Esophagus squamous epithelium (tissue), 5 donors: ENCODE measurements around the gene WFDC9. TPM values are rescaled to one million over a fixed set of nuclear protein-coding genes. Genes with fewer than 3 reads are reported as not detected.
"Not testable (repeated sequence)": the region's sequence is repeated elsewhere in the genome, so short reads cannot be mapped to it uniquely, and the experiment has no call there.

Experiments used
- DNase-seq: peaks from one replicate; lab custom pipeline; 2025; lab: John Stamatoyannopoulos, UW
- H3K27ac ChIP-seq, 4 donors: fragments of 200-600 bp; sonication (generic); one replicate each; pipeline ENCODE4 v1.5.1; 2016 to 2019; ENCODE audit warnings: mild to moderate bottlenecking in 1 of 4
- H3K27me3 ChIP-seq, 4 donors: fragments of 200-600 bp; sonication (generic); 1 replicate in 3 of 4; 2 replicates in 1 of 4; pipeline versions ENCODE4 v1.5.1 to v1.6.0; 2017 to 2021; ENCODE audit warnings: antibody characterized with exemption in 1 of 4
- H3K36me3 ChIP-seq, 3 donors: fragments of 200-600 bp; sonication (generic); one replicate each; pipeline ENCODE4 v1.5.1; 2016 to 2019
- H3K4me1 ChIP-seq, 3 donors: fragments of 200-600 bp; sonication (generic); one replicate each; pipeline ENCODE4 v1.5.1; 2017 to 2019
- H3K4me3 ChIP-seq, 4 donors: fragments of 200-600 bp; sonication (generic); 1 replicate in 3 of 4; 2 replicates in 1 of 4; pipeline ENCODE4 v1.5.1; 2016 to 2019; ENCODE audit warnings: mild to moderate bottlenecking in 2 of 4, moderate library complexity in 1 of 4
- H3K9me3 ChIP-seq, 3 donors: fragments of 200-600 bp; sonication (generic); one replicate each; pipeline ENCODE4 v1.5.1; 2016 to 2019
- CTCF ChIP-seq, 6 experiments: fragments of 450-650 bp in 4 of 6; fragments of 200-600 bp in 2 of 6; sonication (generic) in 2 of 6; IDR thresholded peaks; one replicate each; pipeline ENCODE4 v1.5.1; 2016 to 2019; ENCODE audit warnings: antibody characterized with exemption in 6 of 6, mild to moderate bottlenecking in 4 of 6, moderate library complexity in 4 of 6
- POLR2A ChIP-seq, 4 donors: fragments of 450-650 bp; IDR thresholded peaks; one replicate each; pipeline ENCODE4 v1.6.1; 2017; ENCODE audit warnings: antibody characterized with exemption in 4 of 4, mild to moderate bottlenecking in 4 of 4, moderate library complexity in 3 of 4
- WGBS, 2 donors: methylation state at CpG; one replicate each; pipeline ENCODE4 v1.1.5; 2018; 5-methylcytosine and 5-hydroxymethylcytosine counted together
- intact Hi-C: fragments of 100-400 bp; cut with DNase I; formaldehyde crosslinking; loops from one replicate; pipeline ENCODE4 v1.15.0; 2022
- total RNA-seq, 4 donors: library from RNA; depleted of rRNA; stranded (reverse); fragments of >200 nt; gene quantifications; one replicate each; pipeline ENCODE4 v1.1.0, GENCODE V29; 2016
- donor health status: DM: yes; HTN: yes; CAD: no.

The WFDC9 gene
- total RNA-seq, 4 donors from 2014 or later, result not detected

- 34 to 92% methylated on average over 1 of the region's 1 CpG for WGBS, 2 donors
- TF ChIP-seq POLR2A (IDR thresholded peaks at IDR 0.05) (no peak), CTCF (IDR thresholded peaks at IDR 0.05) (no peak)
- DNase-seq, result no peak
- H3K36me3 ChIP-seq, result no peaks in the 10 kb centered on the region
- no peak overlapping the region for H3K4me3 ChIP-seq
- no peaks in the 10 kb centered on the region for H3K4me1 ChIP-seq
- intact Hi-C loops, result no loop called here
- H3K9me3 ChIP-seq, result no peaks in the 10 kb centered on the region
- H3K27me3 ChIP-seq, result peaks cover 0 to 55% (median 0%) of the 10 kb centered on the region in 4 donors
- H3K27ac ChIP-seq, result no peak overlapping the region
Observed at GRCh38 chr20:45593498-45593897, 37.6 kb downstream of the WFDC9 start.

- intact Hi-C loops, result no loop called here
- 56 to 69% methylated on average over 5 of the region's 5 CpGs for WGBS, 2 donors
- DNase-seq, result no peak
- no peaks in the 10 kb centered on the region for H3K9me3 ChIP-seq
- H3K27ac ChIP-seq, result no peak overlapping the region
- H3K4me3 ChIP-seq, result no peak overlapping the region
- TF ChIP-seq POLR2A (IDR thresholded peaks at IDR 0.05) (no peak), CTCF (IDR thresholded peaks at IDR 0.05) (peak in 3 of 6 experiments; percentile 24 to 59 (median 51))
- peaks cover 0 to 52% (median 0%) of the 10 kb centered on the region in 4 donors for H3K27me3 ChIP-seq
- no peaks in the 10 kb centered on the region for H3K36me3 ChIP-seq
- H3K4me1 ChIP-seq, result no peaks in the 10 kb centered on the region
Observed at GRCh38 chr20:45592574-45593189, 38.4 kb downstream of the WFDC9 start.

- TF ChIP-seq POLR2A (IDR thresholded peaks at IDR 0.05), result no peak
- WGBS, 2 donors, result 7 to 13% methylated on average over 1 of the region's 1 CpG
- H3K27me3 ChIP-seq, result peaks cover 0 to 31% (median 0%) of the 10 kb centered on the region in 4 donors
- no peaks in the 10 kb centered on the region for H3K4me1 ChIP-seq
- no peak overlapping the region for H3K27ac ChIP-seq
- intact Hi-C loops, result no loop called here
- H3K9me3 ChIP-seq, result no peaks in the 10 kb centered on the region
- H3K36me3 ChIP-seq, result no peaks in the 10 kb centered on the region
- no peak overlapping the region for H3K4me3 ChIP-seq
- DNase-seq, result no peak
Observed at GRCh38 chr20:45589725-45590124, 41.4 kb downstream of the WFDC9 start.

- 73 to 85% methylated on average over 2 of the region's 2 CpGs for WGBS, 2 donors
- Histone ChIP-seq H3K27ac (no peak overlapping the region), H3K9me3 (no peaks in the 10 kb centered on the region), H3K4me3 (no peak overlapping the region), H3K27me3 (peaks cover 0 to 29% (median 0%) of the 10 kb centered on the region in 4 donors), H3K36me3 (no peaks in the 10 kb centered on the region), H3K4me1 (no peaks in the 10 kb centered on the region)
- TF ChIP-seq CTCF (IDR thresholded peaks at IDR 0.05) (no peak), POLR2A (IDR thresholded peaks at IDR 0.05) (no peak)
- no peak for DNase-seq
- intact Hi-C loops, result no loop called here
Observed at GRCh38 chr20:45588800-45589199, 42.3 kb downstream of the WFDC9 start.

DNA sequence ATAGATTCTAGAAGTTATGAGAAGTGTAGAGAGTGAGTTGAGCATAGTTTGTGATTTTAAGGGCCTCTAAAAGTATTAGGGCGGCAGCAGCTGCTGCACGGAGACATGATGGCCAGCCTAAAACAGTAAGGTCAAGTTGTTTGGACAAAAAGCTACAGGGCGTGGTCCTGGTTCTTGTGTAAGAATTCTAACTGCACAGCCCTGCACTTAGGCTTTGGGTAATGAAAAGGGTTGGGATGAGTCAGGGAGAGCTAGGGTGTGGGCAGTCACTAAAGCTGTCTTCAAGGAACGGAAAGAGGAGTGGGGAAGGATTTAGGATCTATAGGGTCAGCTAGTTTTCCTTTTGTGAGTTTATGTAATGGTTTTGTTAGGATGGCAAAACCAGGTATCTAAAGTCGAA, 45.1 kb downstream of the WFDC9 start:
- intact Hi-C loops, H3K36me3 ChIP-seq, DNase-seq, H3K9me3 ChIP-seq, H3K4me3 ChIP-seq, H3K27ac ChIP-seq, H3K4me1 ChIP-seq: not testable (repeated sequence)
- H3K27me3 ChIP-seq, result peaks cover 0 to 43% (median 2%) of the 10 kb centered on the region in 4 donors
- WGBS, 2 donors, result 62 to 66% methylated on average over 5 of the region's 5 CpGs

- H3K9me3 ChIP-seq, H3K27ac ChIP-seq, DNase-seq, H3K4me3 ChIP-seq, intact Hi-C loops, H3K4me1 ChIP-seq, H3K36me3 ChIP-seq: not testable (repeated sequence)
- peaks cover 0 to 48% (median 2%) of the 10 kb centered on the region in 4 donors for H3K27me3 ChIP-seq
- WGBS, 2 donors, result 78 to 79% methylated on average over 5 of the region's 5 CpGs
Observed at GRCh38 chr20:45584294-45584693, 46.8 kb downstream of the WFDC9 start.
